Activated T-cell treated with anti-CD3 and anti-CD28 coated beads for 4 hours (primary cell): ENCODE results near the gene MELTF.

ENCODE experiments used
- DNase-seq: peaks from one replicate; pipeline ENCODE4 v3.0.0-alpha.2; 2020

The MELTF gene

GRCh38 chr3:196967412-196968232, 62.0 kb downstream of the MELTF start:
- DNase-seq: no peak

DNA sequence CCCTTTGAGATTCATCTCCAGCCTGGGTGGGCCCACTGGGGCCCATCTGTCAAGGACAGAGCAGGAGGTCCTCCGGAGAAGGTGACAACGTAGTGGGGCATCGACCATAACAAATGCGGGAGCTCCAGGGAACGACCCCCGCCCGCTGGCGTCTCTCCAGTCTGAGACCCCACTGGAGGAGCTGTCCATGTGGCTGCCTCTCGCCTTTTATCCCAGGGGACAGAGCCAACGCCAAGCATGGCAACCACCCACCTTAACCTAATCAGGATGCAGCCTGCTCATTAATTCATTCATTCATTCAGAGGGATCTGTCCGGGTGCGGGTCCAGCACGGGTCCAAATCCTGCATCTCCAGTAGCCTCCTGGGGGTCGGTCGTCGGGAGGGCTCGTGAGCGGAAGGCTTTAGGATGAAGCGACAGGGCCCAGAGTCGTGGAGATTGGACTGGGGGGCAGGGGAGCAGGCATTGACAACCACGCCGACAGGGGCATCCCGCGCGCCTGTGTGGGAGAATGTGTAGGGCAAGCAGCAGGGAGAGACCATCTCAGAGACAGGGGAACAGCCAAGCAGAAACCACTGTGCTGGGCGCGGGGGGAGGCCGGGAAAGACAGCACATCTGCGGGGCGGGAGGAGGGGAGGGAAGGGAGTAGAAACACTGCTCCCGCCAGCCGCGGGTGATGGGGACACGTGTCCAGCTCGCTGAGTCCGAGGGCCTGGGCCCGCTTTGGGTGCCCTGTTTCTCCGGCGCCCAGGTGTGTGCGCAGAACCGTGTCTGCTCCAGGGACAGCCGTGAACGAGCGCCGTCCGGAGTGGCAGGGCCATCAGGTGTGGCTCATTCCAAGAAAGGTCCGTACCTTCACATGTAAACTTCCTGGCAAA, 62.9 kb downstream of the MELTF start:
- DNase-seq: no peak

DNA sequence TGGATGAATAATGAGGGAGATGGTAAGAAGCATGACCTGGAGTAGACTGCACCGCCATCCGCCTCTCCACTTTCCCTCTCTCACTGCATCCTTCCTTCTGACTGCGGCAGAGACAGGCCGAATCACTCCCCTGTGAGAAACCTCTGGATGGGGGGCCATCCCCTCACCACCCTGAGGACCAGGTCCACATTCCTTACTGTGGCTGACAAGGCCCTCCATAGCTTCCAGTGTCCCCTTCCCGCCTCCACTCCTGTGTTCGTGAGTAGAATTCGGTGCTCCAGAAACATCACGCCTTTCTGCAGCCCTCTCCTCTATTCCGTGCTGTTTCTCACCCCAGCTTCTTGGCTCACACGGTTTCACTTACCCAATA, 63.8 kb downstream of the MELTF start:
- no peak for DNase-seq

DNA sequence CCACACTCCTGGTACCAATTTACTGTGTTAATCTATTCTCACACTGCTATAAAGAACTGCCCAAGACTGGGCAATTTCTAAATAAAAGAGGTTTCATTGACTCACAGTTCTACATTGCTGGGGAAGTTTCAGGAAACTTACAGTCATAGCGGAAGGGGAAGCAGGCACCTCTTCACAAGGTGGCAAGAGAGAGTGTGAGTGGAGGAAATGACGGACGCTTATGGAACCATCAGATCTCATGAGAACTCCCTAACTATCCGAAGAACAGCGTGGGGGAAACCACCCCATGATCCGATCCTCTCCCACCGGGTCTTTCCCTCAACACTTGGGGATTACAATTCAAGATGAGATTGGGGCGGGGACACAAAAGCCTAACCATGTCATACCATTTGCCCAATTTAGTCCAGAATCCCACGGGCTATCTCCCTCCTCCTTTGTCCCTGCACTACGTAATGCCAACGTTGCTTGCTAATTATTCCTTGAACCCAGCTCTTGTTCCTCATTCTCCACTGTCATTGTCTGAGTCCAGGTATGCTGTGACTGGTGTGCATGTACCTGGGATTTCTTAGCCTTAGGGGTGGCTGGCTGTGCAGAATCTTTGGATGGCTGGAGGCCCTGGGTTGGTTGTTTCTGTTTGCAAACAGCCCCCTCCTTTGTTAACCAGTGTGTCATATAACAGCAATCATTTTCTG, 64.4 kb downstream of the MELTF start:
- no peak for DNase-seq

- no peak for DNase-seq
Observed at GRCh38 chr3:196963631-196963953, 66.0 kb downstream of the MELTF start.

- no peak for DNase-seq
Observed at GRCh38 chr3:196962930-196963630, 66.5 kb downstream of the MELTF start.

DNA sequence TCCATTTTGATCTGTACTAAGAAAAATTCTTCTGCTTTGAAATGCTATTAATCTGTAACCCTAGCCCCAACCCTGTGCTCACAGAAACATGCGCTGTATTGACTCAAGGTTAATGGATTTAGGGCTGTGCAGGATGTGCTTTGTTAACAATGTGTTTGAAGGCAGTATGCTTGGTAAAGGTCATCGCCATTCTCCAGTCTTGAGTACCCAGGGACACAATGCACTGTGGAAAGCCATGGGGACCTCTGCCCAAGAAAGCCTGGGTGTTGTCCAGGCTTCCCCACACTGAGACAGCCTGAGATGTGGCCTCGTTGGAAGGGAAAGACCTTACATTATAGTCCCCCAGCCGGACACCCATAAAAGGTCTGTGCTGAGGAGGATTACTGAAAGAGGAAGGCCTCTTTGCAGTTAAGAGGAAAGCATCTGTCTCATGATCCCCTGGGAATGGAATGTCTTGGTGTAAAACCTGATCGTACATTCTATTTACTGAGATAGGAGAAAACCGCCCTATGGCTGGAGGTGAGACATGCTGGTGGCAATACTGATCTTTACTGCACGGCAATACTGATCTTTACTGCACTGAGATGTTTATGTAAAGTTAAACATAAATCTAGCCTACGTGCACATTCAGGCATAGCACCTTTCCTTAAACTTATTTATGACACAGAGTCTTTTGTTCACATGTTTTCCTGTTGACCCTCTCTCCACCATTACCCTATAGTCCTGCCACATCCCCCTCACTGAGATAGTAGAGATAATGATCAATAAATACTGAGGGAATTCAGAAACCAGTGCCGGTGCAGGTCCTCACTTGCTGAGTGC, 67.3 kb downstream of the MELTF start:
- DNase-seq: no peak

DNA sequence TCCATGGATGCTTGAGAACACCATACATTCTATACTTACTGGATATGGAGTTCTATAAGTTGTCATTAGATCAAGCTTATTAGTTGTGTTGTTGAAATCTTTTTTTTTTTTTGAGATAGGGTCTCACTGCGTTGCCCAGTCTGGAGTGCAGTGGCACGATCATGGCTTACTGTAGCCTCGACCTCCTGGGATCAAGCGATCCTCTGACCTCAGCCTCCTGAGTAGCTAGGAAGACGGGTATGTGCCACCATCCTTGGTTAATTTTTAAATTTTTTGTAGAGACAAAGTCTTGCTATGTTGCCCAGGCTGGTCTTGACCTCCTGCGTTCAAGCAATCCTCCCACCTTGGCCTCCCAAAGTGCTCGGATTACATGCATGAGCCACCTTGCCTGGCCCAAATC, 74.8 kb downstream of the MELTF start:
- no peak for DNase-seq
